Karpas-422 (cell line): Measurements from ENCODE around the gene OR10H4. TPM values are rescaled to one million over a fixed set of nuclear protein-coding genes. Genes with fewer than 3 reads are reported as not detected.
A peak's percentile ranks its signal among the peaks of the same experiment; 100 is the strongest.

Experiments used
- DNase-seq: peaks from one replicate; pipeline ENCODE4 v3.0.0-alpha.2; 2015
- H2AFZ ChIP-seq: fragments of 200-600 bp; sonication (generic); 2 replicates; pipeline ENCODE4 v1.6.1; 2014; ENCODE audit warnings: antibody characterized with exemption, low read length, mixed read lengths
- H3K27ac ChIP-seq: fragments of 200-600 bp; sonication (generic); 2 replicates; pipeline ENCODE4 v1.5.1; 2014; ENCODE audit warnings: mild to moderate bottlenecking, low read length, moderate library complexity
- H3K27me3 ChIP-seq: fragments of 200-600 bp; sonication (generic); 2 replicates; pipeline ENCODE4 v1.6.1; 2014; ENCODE audit warnings: low read length, mixed read lengths
- H3K36me3 ChIP-seq: fragments of 200-600 bp; sonication (generic); 2 replicates; pipeline ENCODE4 v1.6.1; 2014; ENCODE audit warnings: low read length, mixed read lengths; ENCODE audit not compliant: insufficient read depth
- H3K4me1 ChIP-seq: fragments of 200-600 bp; sonication (generic); 2 replicates; pipeline ENCODE4 v1.6.1; 2014; ENCODE audit warnings: mild to moderate bottlenecking, low read length, mixed read lengths
- H3K4me2 ChIP-seq: fragments of 200-600 bp; sonication (generic); 2 replicates; pipeline ENCODE4 v1.6.1; 2014; ENCODE audit warnings: low read length, low read depth, mild to moderate bottlenecking; ENCODE audit not compliant: poor library complexity, severe bottlenecking
- H3K4me3 ChIP-seq: fragments of 200-600 bp; sonication (generic); 2 replicates; pipeline ENCODE4 v1.5.1; 2014; ENCODE audit warnings: mild to moderate bottlenecking, antibody characterized with exemption, low read length, mixed read lengths
- H3K79me2 ChIP-seq: fragments of 200-600 bp; sonication (generic); 2 replicates; pipeline ENCODE4 v1.6.1; 2014; ENCODE audit warnings: mild to moderate bottlenecking, low read length, mixed read lengths
- H3K9ac ChIP-seq: fragments of 200-600 bp; sonication (generic); 2 replicates; pipeline ENCODE4 v1.6.0; 2014; ENCODE audit warnings: low read length
- H3K9me2 ChIP-seq: fragments of 200-600 bp; sonication (generic), shearing (Covaris generic); replicated peaks from 2 replicates; pipeline ENCODE4 v1.6.0; 2014; ENCODE audit warnings: mild to moderate bottlenecking, low read length, moderate library complexity; ENCODE audit not compliant: insufficient read depth
- H3K9me3 ChIP-seq: fragments of 300-700, 200-600 bp; sonication (generic); 2 replicates; pipeline ENCODE4 v1.6.1; 2014; ENCODE audit warnings: low read length, mixed read lengths
- H4K20me1 ChIP-seq: fragments of 200-600 bp; sonication (generic); 2 replicates; pipeline ENCODE4 v1.6.1; 2014; ENCODE audit warnings: mild to moderate bottlenecking, antibody characterized with exemption, low read length, low read depth; ENCODE audit not compliant: insufficient read depth
- total RNA-seq: library from RNA; depleted of rRNA; stranded (reverse); fragments of >200 nt; shearing (Covaris generic); gene quantifications from 2 replicates; pipeline ENCODE4 v1.2.3, GENCODE V29; 2014; ENCODE audit warnings: low replicate concordance

The OR10H4 gene
- total RNA-seq, 1 experiment from 2014 or later, result not detected

GRCh38 chr19:15934332-15935078 lies 14.3 kb upstream of the OR10H4 start, which contains the start of gene CYP4F11:
TSS of gene CYP4F11 (minus strand) at chr19:15934529. CDS start at chr19:15934408, 121 bp downstream.
- H3K36me3 ChIP-seq, result no peaks in the 10 kb centered on the region
- no peak within 1 kb of the TSS for H3K4me2 ChIP-seq
- no peak within 1 kb of the TSS for H3K9ac ChIP-seq
- no peaks in the 10 kb centered on the region for H3K9me2 ChIP-seq
- H3K27me3 ChIP-seq, result no peaks in the 10 kb centered on the region
- H3K4me1 ChIP-seq, result no peaks in the 10 kb centered on the region
- no peak within 1 kb of the TSS for H3K27ac ChIP-seq
- H2AFZ ChIP-seq, result no peak within 1 kb of the TSS
- H4K20me1 ChIP-seq, result no peaks in the 10 kb centered on the region
- H3K9me3 ChIP-seq, result no peaks in the 10 kb centered on the region
- peak; percentile 74 for DNase-seq
- H3K4me3 ChIP-seq, result no peak within 1 kb of the TSS
- no peaks in the 10 kb centered on the region for H3K79me2 ChIP-seq

- Histone ChIP-seq H3K4me1 (no peaks in the 10 kb centered on the region), H3K36me3 (no peaks in the 10 kb centered on the region), H3K4me2 (no peak overlapping the region), H3K79me2 (no peaks in the 10 kb centered on the region), H3K9ac (no peak overlapping the region), H4K20me1 (no peaks in the 10 kb centered on the region), H3K27ac (no peak overlapping the region), H3K4me3 (no peak overlapping the region), H3K9me3 (no peaks in the 10 kb centered on the region), H3K9me2 (no peaks in the 10 kb centered on the region), H3K27me3 (no peaks in the 10 kb centered on the region), H2AFZ (no peak overlapping the region)
- no peak for DNase-seq
Observed at GRCh38 chr19:15935167-15935702, 13.6 kb upstream of the OR10H4 start.

GRCh38 chr19:15936173-15936572 lies 12.6 kb upstream of the OR10H4 start:
- Histone ChIP-seq H3K79me2 (no peaks in the 10 kb centered on the region), H3K27ac (no peak overlapping the region), H3K4me3 (no peak overlapping the region), H3K9me2 (no peaks in the 10 kb centered on the region), H3K9me3 (no peaks in the 10 kb centered on the region), H3K36me3 (no peaks in the 10 kb centered on the region), H2AFZ (no peak overlapping the region), H3K27me3 (no peaks in the 10 kb centered on the region), H3K4me1 (no peaks in the 10 kb centered on the region), H3K4me2 (no peak overlapping the region), H3K9ac (no peak overlapping the region), H4K20me1 (no peaks in the 10 kb centered on the region)
- DNase-seq, result no peak

DNA sequence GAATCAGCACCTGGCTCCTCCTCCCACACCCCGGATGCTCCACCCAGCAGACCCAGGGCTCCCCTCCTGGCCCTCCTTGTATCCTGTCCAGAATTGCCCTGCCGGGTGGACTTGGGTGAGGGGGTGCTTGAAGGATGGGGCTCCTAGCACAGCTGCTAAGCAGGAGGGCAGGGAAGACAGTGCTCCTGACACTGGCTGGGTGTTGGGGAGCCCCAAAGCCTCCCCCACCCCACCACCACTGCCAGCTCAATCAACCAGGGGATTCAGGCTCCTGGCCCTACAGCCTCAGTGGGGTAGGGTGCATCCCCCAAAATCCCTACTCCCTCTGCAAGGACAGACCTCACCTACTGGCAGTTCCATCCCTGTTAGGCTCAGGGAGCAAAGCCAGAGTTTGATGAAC lies 11.9 kb upstream of the OR10H4 start:
- Histone ChIP-seq H3K9ac (no peak overlapping the region), H3K9me2 (no peaks in the 10 kb centered on the region), H2AFZ (no peak overlapping the region), H3K27me3 (no peaks in the 10 kb centered on the region), H3K27ac (no peak overlapping the region), H4K20me1 (no peaks in the 10 kb centered on the region), H3K4me3 (no peak overlapping the region), H3K4me1 (no peaks in the 10 kb centered on the region), H3K9me3 (no peaks in the 10 kb centered on the region), H3K79me2 (no peaks in the 10 kb centered on the region), H3K4me2 (no peak overlapping the region), H3K36me3 (no peaks in the 10 kb centered on the region)
- no peak for DNase-seq

- H3K9me2 ChIP-seq, result no peaks in the 10 kb centered on the region
- no peaks in the 10 kb centered on the region for H3K36me3 ChIP-seq
- no peaks in the 10 kb centered on the region for H3K9me3 ChIP-seq
- H3K79me2 ChIP-seq, result no peaks in the 10 kb centered on the region
- H2AFZ ChIP-seq, result no peak overlapping the region
- H3K4me3 ChIP-seq, result no peak overlapping the region
- no peak for DNase-seq
- H3K27ac ChIP-seq, result no peak overlapping the region
- H3K4me1 ChIP-seq, result no peaks in the 10 kb centered on the region
- H3K4me2 ChIP-seq, result no peak overlapping the region
- no peaks in the 10 kb centered on the region for H3K27me3 ChIP-seq
- H3K9ac ChIP-seq, result no peak overlapping the region
- H4K20me1 ChIP-seq, result no peaks in the 10 kb centered on the region
Observed at GRCh38 chr19:15937771-15938170, 11.0 kb upstream of the OR10H4 start.

GRCh38 chr19:15944401-15944800 lies 4.4 kb upstream of the OR10H4 start:
- no peak overlapping the region for H3K27ac ChIP-seq
- H3K79me2 ChIP-seq, result no peaks in the 10 kb centered on the region
- H2AFZ ChIP-seq, result no peak overlapping the region
- no peak for DNase-seq
- no peaks in the 10 kb centered on the region for H3K4me1 ChIP-seq
- H3K9me2 ChIP-seq, result no peaks in the 10 kb centered on the region
- no peaks in the 10 kb centered on the region for H4K20me1 ChIP-seq
- no peak overlapping the region for H3K4me3 ChIP-seq
- no peaks in the 10 kb centered on the region for H3K36me3 ChIP-seq
- H3K4me2 ChIP-seq, result no peak overlapping the region
- H3K9ac ChIP-seq, result no peak overlapping the region
- H3K9me3 ChIP-seq, result no peaks in the 10 kb centered on the region
- H3K27me3 ChIP-seq, result no peaks in the 10 kb centered on the region

- no peak overlapping the region for H3K27ac ChIP-seq
- H3K79me2 ChIP-seq, result no peaks in the 10 kb centered on the region
- H3K4me1 ChIP-seq, result no peaks in the 10 kb centered on the region
- DNase-seq, result no peak
- no peaks in the 10 kb centered on the region for H3K9me2 ChIP-seq
- no peak overlapping the region for H3K4me2 ChIP-seq
- no peak overlapping the region for H3K9ac ChIP-seq
- no peaks in the 10 kb centered on the region for H4K20me1 ChIP-seq
- no peaks in the 10 kb centered on the region for H3K27me3 ChIP-seq
- no peak overlapping the region for H3K4me3 ChIP-seq
- H3K36me3 ChIP-seq, result no peaks in the 10 kb centered on the region
- no peak overlapping the region for H2AFZ ChIP-seq
- H3K9me3 ChIP-seq, result no peaks in the 10 kb centered on the region
Observed at GRCh38 chr19:15945301-15945700, 3.5 kb upstream of the OR10H4 start.

GRCh38 chr19:15954820-15955219 lies 6.0 kb downstream of the OR10H4 start:
- Histone ChIP-seq H3K4me3 (no peak overlapping the region), H3K9me3 (no peaks in the 10 kb centered on the region), H3K79me2 (no peaks in the 10 kb centered on the region), H3K27ac (no peak overlapping the region), H3K36me3 (no peaks in the 10 kb centered on the region), H3K4me2 (no peak overlapping the region), H3K27me3 (no peaks in the 10 kb centered on the region), H4K20me1 (no peaks in the 10 kb centered on the region), H3K4me1 (no peaks in the 10 kb centered on the region), H2AFZ (no peak overlapping the region), H3K9ac (no peak overlapping the region), H3K9me2 (no peaks in the 10 kb centered on the region)
- DNase-seq, result no peak
